NCI-H146 (cell line): ENCODE data around the gene CEP152.

ENCODE experiments used
- DNase-seq: peaks from one replicate; lab custom pipeline; 2025; lab: John Stamatoyannopoulos, UW

Gene CEP152

DNA sequence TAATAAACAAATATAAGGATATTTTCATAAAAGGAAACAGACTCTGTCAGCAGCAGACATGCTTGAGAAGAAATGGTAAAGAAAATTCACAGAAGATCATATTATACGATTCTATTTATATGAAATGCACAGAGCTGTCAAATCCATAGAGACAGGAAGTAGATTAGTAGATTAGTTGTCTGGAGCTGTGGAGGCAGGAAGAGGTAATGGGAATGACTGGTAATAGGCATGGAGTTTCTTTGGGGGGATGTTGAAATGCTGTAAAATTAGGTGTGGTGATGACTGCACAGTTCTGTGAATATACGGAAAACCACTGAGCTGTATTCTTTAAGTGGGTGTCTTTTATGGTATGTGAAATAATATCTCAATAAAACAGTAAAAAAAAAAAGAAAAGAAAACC lies 35.3 kb downstream of the CEP152 start:
- no peak for DNase-seq

DNA sequence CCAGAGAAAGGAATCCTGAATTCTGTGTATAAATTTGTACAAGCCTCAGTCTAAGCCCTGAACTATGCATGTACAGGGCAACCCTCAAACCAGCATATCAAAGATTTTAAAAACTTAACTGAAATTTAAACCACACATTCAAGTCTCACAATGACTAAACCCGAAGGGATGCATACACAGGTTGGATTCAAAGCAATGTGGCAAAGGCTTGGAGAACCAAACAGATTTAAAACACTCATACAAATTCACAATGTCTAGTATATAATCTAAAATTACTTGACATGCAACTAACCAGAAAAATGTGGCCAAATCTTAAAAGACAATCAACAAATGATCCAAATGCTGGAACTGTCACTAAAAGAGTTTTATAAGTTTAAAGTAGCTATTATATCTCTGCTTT lies 36.4 kb downstream of the CEP152 start:
- DNase-seq = no peak

DNA sequence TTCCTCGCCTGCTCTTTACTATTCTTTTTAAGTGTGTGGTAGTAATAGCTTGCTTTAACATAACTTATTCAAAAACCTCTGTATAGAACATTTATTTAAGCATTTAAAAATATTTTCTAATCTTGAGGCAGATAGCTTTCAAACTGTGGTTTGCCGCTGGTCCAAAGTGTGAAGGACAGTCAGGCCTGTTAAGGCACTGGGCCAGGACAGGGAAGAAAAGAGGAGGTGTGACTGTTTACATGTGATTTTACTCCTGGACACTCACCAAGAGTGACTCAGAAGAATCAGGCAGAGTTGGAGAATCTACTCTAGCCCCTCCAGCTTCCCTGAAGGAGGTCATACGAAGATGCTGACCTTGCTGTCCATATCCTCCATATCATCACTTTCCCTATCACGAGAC lies 44.7 kb downstream of the CEP152 start:
- no peak for DNase-seq

DNA sequence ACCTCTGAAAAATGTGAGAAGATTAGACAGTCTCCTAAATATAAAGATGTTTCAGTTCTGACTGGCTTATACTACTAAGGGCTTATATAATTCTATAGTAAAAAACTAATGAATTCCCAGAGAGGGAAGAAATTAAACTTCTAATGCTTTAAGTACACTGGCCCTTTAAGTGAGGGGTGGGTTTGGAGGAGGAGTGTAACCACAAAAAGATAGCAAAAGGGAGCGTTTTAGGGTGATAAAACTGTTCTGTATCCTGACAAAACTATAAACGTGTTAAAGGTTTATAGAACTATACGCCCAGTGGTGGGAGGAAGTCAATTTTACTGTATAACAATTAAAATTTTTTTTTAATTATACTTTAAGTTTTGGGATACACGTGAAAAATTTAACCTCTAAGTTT lies 45.8 kb downstream of the CEP152 start:
- no peak for DNase-seq

DNA sequence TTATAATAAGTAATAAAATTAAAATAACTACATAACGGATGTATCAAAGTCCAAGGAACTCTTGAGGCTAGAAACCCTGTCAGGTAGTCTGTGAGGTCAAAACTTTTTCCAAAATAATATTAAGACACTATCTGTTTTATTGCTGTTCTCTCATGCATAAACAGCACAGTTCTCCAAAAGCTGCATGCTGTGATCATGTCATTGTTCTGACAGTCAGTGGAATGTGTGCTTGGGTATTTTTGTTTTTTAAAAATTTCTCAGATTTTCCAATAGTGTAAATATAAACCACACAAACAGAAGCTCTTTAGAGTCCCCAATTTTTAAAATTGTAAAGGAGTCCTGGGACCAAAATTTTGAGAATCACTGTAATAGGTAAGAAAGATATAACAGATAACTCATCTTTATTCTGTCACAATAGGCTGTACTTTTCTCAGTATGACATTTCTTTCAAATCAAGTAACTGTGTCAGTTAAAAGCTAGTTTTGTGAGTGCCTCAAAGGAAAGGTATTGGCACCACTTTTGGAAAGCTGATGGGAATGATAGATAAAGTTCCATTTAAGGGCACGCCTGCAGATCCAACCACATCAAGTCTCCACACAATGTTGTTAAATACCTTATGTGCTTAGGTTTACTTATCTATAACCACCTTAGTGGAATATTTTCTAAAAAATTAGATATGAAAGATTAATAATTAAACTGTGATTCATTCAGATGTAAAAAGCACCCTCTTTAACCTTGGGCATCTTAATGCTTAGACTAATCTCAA lies 49.3 kb downstream of the CEP152 start:
- no peak for DNase-seq

DNA sequence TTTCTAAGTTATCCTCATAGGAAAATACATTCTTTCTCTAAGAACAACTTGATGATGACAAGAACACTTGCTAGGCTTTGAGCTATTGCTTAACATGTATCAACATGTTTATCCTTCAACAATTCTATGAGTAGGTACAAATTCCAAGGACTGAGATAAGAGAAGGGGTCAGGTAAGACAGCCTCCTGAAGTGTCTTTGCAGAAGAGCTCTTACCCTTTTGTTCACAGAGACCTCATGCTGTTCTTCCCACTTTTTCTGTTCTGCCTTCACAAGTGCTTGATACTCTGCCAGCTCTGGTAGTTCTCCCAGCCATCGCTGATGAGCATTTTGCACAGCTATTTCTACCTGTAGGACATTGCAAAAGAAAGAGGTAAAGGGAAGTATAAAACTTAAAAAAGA lies 50.9 kb downstream of the CEP152 start:
- no peak for DNase-seq

DNA sequence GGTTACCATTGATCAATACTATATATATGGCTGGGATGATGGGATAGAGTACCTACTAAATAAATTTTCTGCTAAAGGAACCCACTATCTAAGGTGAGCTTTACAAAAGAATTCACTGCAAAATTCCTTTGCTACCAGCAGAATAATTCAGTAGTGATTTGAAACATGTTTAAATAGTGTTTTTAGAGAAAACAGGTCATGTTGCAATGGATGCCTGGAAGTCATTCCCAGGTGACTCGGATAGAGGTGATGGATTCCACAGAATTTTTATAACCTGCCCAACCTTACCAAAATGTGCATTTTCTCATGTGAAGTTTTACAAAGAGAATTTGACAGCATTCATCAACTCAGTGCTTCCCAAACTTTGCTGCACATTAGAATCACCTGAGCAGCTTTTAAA lies 53.2 kb downstream of the CEP152 start:
- DNase-seq = no peak

DNA sequence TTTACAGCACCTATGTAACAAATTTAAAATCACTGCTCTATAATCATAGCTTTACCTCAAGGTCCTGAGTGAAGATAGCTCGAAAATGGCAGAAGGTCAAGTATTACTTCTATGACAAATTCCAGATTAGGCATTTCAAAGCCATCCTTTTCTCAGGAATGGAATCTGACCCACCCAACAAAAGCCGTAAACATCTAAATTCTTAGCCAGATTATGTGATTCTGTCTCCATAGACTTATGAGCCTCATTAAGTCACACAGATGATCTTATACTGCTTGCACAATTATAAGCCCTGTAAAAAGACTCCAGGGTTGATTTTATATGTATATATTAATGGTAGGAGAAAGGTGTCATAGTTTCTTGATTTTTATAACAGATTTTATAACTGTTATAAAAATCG lies 56.9 kb downstream of the CEP152 start:
- no peak for DNase-seq

DNA sequence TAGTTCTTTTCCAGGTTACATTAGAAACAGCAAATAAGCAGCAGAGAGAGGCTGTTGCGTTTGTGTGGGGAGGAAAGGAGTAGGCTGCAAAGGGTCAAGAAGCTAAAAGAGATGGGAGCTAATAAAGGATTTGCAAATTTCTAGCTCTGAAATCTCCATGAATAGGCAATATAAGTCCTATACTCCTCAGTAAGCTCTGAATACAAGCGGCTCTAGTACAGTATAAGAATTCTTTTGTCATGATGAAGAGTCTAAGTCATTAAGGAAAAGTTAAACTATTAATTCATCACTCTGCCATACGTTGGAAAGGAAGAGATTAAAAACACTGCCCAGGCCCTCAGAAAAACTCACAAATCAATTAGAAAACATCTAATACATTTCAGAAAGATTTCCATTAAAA lies 59.3 kb downstream of the CEP152 start:
- DNase-seq = no peak

DNA sequence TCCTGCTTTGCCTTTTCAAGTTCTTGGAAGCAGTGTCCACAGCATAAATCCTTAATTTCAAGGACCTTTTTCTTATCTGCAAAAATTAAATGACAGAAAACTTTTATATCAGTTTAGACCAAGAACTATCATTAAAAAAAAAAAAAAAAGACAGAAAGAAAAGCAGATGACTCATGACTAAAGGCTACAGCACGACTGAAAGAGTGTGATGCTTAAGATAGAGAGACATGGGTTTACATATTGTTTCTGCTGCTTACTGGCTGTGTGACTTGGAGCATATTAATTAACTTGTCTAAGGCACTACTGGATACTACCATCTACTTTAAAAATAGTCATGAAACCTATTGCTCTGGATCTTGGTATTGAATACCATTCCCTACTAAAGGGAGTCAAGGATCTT lies 62.3 kb downstream of the CEP152 start:
- no peak for DNase-seq

DNA sequence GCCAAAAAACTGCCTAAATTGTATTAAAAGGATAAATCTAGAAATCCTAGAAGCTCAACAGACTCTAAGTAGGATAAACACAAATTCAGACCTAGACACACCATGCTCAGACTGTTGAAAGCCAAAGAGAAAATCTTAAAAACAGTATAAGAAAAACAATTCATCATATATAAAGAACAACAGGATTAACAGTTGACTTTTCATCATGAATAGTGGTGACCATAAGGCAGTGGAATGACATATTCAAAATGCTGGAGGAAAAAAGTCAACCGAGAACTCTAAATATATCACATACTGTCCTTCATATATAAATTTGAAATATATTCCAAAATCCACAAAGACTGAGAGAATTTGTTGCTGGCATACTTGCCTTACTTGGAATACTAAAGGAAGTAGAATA lies 77.3 kb downstream of the CEP152 start:
- DNase-seq = no peak

DNA sequence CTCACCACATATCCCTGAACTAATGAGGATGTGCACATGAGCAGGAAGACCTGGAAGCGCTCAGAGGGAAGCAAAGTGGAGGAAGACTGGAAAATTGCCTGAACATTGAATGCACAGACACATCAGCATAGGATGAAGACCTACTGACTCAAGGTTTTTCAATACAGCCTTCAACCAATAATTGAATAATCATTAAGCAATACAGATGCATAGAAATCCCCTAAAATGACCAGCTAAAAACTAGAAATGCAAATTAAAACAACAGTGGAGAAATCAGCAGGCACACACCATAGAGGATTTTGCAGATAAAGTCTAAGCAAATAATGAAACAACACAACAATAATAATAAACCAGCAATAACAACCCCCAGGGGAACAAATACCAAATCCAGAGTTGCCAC lies 80.4 kb downstream of the CEP152 start:
- DNase-seq = no peak

DNA sequence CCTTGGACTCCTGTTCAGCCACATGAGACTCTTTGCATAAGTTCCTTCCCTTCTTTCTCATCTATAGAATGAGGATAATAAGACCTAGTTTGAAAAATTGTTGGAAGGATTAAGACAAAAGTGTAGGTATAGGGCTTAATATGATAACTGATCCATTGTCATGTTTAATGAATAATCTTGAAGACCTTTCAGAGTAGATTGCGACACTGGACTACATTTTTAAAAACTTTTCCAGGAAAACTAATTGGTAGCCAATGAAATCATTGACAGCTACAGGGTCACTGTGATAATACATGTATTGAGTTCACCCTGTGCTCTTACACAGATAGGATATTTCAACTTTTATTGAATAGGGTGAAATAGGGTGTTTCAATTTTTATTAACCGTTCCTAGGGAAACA lies 86.9 kb downstream of the CEP152 start:
- DNase-seq = no peak

DNA sequence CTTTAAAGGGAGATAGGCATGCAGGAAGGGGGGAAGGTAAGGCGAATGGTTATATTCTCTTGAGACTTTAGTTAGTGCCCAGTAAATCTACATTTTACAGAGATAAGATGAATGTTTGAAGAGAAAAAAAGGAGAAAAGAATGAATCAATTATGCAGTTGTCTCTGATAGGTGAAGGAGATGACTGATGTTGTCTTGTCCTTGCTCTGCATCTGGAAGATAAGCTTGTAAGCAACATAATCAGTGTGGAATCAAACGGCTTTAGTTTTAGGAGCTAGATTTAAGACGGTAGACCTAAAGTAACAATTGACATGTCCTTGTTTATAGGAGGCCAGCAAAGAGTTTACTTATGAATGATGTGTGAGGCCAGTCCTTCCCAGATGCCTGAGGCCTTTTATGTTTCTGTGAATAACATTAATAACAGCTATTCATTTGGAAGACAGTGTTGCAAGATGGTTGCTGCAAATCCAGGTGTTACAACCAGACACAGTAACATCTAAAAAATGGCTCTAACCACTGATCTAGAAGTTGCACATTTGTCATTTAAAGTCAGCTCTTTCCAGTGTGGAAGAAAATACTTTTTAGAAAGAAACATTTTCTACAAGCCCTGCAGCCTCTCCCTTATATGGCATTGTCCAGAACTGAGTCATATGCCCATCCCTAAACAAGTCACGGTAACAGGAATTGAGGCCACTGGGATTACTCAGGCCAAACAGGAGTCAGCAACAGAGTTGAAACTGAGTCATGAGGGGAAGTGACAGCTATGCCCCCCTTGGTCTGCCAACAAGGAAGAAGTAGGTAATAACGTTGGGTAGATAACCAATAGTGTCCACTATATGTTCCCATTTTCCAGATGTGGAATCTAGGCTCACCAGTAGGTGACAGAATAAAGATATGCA lies 87.9 kb downstream of the CEP152 start:
- no peak for DNase-seq

DNA sequence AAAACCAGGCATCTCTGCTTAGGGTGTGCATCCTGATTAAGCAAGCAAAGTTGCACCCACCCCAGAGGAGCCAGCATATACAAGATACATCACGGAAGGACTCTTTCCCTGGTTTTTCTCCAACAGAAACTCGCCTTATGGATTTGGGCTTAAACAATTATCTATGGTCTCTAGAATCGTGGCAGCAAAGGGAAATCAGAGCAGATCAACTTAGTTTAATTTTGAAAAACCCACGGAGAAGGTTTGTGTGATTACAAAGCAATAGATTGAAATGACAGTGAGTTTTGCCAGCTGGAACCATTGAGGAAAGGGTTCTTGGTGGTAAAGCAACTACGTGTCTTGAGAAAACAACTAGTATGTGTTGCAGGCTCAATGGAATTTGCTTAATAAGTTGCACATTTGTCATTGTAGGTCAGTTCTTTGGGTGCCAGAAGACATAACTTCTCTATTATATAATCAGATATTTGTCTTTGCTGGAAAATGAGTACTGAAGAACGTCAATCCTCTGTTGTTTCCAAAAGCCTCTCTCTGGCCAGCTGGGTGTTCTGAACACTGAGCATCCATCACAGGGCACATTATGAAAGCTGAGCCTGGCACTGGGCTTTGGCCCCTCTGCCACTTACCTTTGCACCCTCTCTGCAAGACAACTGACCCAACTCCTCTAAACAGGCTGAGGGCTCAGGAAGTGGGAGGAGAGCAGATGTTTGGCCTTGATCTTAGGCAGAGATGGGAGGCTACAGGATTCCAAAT lies 89.6 kb downstream of the CEP152 start:
- no peak for DNase-seq

DNA sequence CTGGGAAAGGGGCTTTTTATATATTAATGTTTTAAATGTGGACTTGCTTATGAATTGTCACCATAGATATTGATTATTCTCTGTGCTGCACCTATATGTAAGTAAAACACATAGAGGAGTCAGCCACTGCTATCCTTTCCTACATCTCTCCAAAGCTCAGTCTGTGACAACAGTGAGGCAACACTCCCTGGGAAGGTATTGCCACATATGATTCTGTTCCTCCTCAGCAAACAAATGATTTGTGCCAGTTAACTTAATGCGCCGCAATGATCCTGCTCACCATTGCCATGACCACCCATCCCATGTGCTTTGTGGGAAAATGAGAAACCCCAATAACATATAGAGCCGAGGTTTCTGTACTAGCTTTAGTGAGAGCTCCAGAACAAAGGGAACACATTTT lies 90.2 kb downstream of the CEP152 start:
- DNase-seq = no peak

DNA sequence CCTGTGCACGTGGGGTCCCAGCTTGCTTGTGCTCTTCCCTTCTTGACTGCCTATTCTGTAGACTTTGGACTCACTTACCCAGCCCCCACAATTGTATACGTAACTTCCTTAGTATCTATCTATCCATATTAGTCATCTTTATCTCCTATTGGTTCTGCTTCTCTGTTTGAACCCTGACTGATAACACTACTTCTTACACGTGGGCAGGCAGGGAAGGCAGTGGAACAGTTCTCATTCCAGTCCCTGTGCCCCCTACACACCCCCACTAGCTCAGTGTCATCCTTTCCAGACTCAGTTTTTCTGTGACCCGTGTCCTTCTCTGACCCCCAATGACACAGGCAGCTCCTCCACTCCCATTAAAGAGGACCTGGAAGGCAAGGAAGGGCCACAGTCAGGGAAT lies 91.2 kb downstream of the CEP152 start:
- DNase-seq = no peak

DNA sequence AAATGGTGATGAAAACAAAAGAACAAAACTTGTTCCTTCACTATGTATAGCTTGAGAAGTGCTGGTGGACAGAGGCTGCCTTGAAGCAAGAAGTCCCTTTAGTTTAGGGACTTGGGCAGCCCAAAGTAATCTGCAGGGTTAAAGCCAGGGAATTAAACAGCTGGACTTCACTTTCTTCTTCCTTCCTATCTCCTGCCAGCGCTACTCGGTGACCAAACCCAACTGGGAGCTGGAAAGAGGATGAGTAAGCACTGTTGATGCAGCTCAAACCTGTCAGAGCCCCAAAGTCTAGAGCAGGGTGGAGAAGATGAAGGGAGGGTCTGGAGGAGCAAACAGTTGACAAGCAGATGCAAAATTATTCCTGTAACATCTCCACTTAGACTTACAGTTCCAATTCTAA lies 92.2 kb downstream of the CEP152 start:
- no peak for DNase-seq

DNA sequence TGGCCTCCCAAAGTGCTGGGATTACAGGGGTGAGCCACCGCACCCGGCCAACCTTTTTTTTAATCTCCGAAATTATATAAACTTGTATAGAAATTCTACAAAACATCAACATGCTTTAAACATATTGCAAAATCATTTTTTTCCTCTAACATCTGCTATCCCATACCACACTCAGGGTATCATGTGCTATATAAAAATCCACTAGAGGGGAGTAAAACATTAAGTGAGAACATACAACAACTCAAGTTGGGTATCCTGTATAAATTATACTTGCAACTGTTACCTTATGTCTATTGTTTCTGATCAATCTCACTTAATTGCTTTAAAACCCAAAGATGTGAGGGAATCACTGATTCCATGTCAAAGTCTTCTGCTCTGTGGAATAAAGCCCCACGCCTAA lies 93.4 kb downstream of the CEP152 start:
- no peak for DNase-seq

DNA sequence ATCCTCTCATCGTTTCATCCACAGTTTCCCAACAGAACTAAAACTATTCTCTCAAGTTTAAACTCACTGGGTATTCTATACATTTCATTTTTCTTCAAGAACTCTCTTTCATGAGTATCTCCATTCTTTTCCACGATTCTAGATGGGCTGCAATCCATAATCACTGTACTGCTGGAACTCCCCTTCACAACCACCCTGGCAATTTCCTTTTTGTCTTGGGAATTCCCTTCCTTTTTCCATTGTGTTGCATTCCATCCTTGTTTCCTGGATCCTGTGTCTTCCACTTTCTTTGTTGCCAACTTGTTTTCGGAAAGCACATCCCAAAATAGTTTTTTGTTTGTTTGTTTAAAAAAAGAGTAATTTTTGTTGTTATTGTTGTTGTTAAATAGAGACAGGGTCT lies 98.3 kb downstream of the CEP152 start:
- no peak for DNase-seq

DNA sequence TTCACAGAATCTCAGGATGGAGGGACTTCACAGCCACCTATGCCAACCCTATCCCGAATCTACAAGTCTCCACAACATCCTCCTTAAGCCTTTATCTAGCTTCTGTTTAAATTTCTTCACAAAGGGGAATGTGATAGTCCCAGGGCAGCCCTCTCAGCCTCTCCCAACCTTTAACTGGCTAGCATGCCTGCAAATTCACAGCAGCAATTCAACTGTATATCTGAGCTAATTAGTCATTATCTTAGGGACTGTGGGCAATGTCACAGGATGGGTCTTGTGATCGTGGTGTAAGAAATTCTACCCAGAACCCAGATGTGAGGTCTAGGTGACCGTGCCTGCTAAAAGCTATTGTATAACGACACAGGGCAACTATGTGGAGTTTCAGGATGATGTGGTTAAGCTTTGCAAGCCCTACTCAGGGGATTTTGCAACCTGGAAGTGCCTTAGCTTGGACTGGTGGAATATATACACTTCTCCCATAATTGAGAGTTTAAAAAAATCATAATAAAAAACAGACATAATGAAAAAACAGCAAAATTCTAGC lies 99.8 kb downstream of the CEP152 start:
- no peak for DNase-seq

DNA sequence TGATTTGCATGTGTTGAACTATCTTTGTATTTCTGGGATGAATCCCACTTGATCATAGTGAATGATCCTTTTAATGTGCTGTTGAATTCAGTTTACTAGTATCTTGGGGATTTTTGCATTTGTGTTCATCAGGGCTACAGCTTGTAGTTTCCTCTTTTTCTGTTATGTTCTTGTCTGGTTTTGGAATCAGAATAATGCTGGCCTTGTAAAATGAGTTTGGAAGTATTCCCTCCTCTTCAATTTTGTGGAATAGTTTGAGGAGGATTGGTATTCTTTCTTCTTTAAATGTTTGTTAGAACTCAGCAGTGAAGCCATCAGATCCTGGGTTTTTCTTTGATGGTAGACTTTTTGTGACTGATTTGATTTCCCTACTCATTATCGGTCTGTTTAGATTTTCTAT lies 102.2 kb downstream of the CEP152 start:
- DNase-seq = no peak

DNA sequence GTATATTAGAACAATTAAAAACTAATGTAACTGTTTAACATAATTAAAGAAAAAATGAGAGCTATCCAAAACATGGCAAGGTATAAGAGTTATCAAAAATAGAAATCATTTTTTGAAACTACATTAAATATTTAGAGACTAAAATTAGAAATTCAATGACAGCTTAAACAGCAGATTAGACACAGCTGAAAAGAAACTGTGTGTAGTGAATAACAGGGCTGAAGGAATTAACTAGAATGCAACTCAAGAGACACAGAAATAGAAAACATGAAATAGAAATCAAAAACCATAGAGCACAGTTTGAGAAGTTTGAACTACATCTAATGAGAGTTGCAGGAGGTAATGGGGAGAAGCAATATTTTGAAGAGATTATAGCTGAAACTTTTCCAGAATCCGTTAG lies 105.5 kb downstream of the CEP152 start:
- DNase-seq = no peak
